CD4-positive, alpha-beta memory T cell (primary cell): ENCODE results near the gene PDE8B. TPM values are rescaled to one million over a fixed set of nuclear protein-coding genes. Genes with fewer than 3 reads are reported as not detected.

Source experiments
- CTCF ChIA-PET: fragments of 350-600 bp; sonication (Branson Sonifier 250); formaldehyde crosslinking; loops from one replicate; lab custom pipeline; 2021; ENCODE audit warnings: inconsistent platforms; ENCODE audit not compliant: partially characterized antibody; lab: Charles Lee
- POLR2A ChIA-PET: fragments of 350-600 bp; sonication (Branson Sonifier 250); formaldehyde crosslinking; loops from one replicate; lab custom pipeline; 2021; ENCODE audit not compliant: partially characterized antibody; lab: Charles Lee
- DNase-seq, 5 donors: peaks; one replicate each; pipeline versions ENCODE4 v3.0.0 to v3.0.0-alpha.2; 2020 to 2022; ENCODE audit warnings: mixed read lengths in 1 of 5
- H3K27ac ChIP-seq: one replicate; pipeline ENCODE4 v1.7.0; 2013; ENCODE audit warnings: low read depth, low read length
- H3K27me3 ChIP-seq: 2 replicates; pipeline ENCODE4 v1.7.0; 2013; ENCODE audit warnings: mild to moderate bottlenecking, low read length, moderate library complexity; ENCODE audit not compliant: insufficient read depth
- H3K36me3 ChIP-seq: 2 replicates; pipeline ENCODE4 v1.7.0; 2013; ENCODE audit warnings: mild to moderate bottlenecking, low read length, moderate library complexity; ENCODE audit not compliant: insufficient read depth
- H3K4me1 ChIP-seq: 2 replicates; pipeline ENCODE4 v1.7.0; 2013; ENCODE audit warnings: mild to moderate bottlenecking, low read length, moderate library complexity; ENCODE audit not compliant: insufficient read depth
- H3K4me3 ChIP-seq, 2 donors: one replicate each; pipeline ENCODE4 v1.7.0; 2013; ENCODE audit warnings: low read length in 2 of 2, mild to moderate bottlenecking in 1 of 2
- H3K9me3 ChIP-seq, 2 donors: one replicate each; pipeline ENCODE4 v1.7.0; 2013; ENCODE audit warnings: low read length in 2 of 2, control low read depth in 1 of 2; ENCODE audit not compliant: control insufficient read depth in 1 of 2
- H3K27ac Mint-ChIP-seq, 7 donors: one replicate each; pipeline ENCODE4 v1.8.0; 2020 to 2021; ENCODE audit warnings: mixed read lengths in 7 of 7, mild to moderate bottlenecking in 6 of 7, inconsistent platforms in 3 of 7, moderate library complexity in 3 of 7
- H3K27me3 Mint-ChIP-seq, 2 donors: one replicate each; pipeline ENCODE4 v1.8.0; 2020 to 2021; ENCODE audit warnings: mixed read lengths in 2 of 2
- H3K36me3 Mint-ChIP-seq, 2 donors: one replicate each; pipeline ENCODE4 v1.8.0; 2020 to 2021; ENCODE audit warnings: mixed read lengths in 2 of 2, inconsistent platforms in 1 of 2, mild to moderate bottlenecking in 1 of 2
- H3K4me1 Mint-ChIP-seq, 4 donors: one replicate each; pipeline ENCODE4 v1.8.0; 2020 to 2021; ENCODE audit warnings: mixed read lengths in 4 of 4, mild to moderate bottlenecking in 1 of 4
- H3K4me3 Mint-ChIP-seq, 8 donors: one replicate each; pipeline ENCODE4 v1.8.0; 2020 to 2021; ENCODE audit warnings: mixed read lengths in 8 of 8, mild to moderate bottlenecking in 7 of 8, moderate library complexity in 6 of 8, inconsistent platforms in 3 of 8
- H3K9me3 Mint-ChIP-seq, 8 donors: one replicate each; pipeline ENCODE4 v1.8.0; 2020 to 2021; ENCODE audit warnings: mixed read lengths in 8 of 8, mild to moderate bottlenecking in 5 of 8, inconsistent platforms in 3 of 8, moderate library complexity in 1 of 8
- intact Hi-C: fragments of 100-400 bp; cut with micrococcal nuclease; formaldehyde crosslinking; loops from one replicate; pipeline ENCODE4 v1.15.1; 2023
- polyA plus RNA-seq, 2 donors: library from polyadenylated mRNA; unstranded; fragments of 300-500 nt; fragmentation: Illumina TruSeq; gene quantifications; one replicate each; pipeline ENCODE4 v1.2.3, GENCODE V29; 2021
- total RNA-seq, 2 experiments: library from RNA; stranded (reverse); gene quantifications; one replicate each; pipeline ENCODE4 v1.2.3, GENCODE V29; 2021

Gene PDE8B
- total and polyA plus RNA-seq, 4 experiments from 2014 or later: 0.26 TPM; not detected in 3

DNA sequence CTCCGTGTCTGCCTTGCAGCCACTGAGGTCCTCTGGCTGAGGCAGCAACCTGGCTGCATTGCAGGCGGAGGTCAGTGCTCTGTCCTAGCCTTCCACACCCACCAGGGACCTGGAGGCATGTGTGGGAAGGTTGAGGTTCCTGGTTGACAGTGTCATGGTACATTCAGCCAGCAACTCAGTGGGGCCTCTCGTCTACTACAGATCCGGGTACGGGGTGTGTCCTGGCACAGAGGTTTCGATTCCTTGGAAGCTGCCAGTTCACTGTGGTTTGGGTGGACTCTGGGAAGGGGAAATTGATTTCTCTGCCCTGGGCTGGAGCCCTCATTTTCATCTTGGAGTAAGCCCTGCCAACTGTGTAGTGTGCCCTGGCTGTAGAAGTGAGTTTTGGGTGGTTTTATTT, 45.1 kb downstream of the PDE8B start:
- intact Hi-C loops: no loop called here
- CTCF ChIA-PET: no interaction called here
- Mint-ChIP-seq H3K4me1 (no peaks in the 10 kb centered on the region), H3K36me3 (no peaks in the 10 kb centered on the region), H3K4me3 (no peak overlapping the region), H3K9me3 (peaks cover 0 to 6% (median 2%) of the 10 kb centered on the region in 8 donors), H3K27me3 (peaks cover 8 to 11% of the 10 kb centered on the region in 2 donors), H3K27ac (no peak overlapping the region)
- Histone ChIP-seq H3K27me3 (no peaks in the 10 kb centered on the region), H3K36me3 (no peaks in the 10 kb centered on the region), H3K27ac (no peak overlapping the region), H3K4me1 (no peaks in the 10 kb centered on the region), H3K4me3 (no peak overlapping the region), H3K9me3 (no peaks in the 10 kb centered on the region)
- no peak for DNase-seq
- POLR2A ChIA-PET: no interaction called here

DNA sequence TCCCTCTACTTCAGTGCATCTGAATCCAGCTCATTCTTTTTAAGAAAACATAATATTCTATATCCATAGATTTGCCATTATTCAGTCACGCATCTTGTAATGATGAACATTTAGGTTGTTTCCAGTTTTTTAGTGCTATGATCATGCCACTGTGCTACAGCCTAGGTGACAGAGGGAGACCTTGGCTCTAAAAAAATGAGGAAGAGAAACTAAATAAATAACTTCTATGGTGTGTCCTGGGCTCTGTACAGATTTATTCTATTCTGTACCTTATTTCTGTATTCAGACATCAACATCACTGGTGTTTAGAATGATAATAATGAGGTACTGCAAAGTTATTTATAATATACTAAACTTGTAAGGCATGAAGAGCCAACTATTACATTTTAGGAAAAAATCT, 45.9 kb downstream of the PDE8B start:
- POLR2A ChIA-PET: no interaction called here
- no peak overlapping the region for H3K27ac ChIP-seq
- DNase-seq: no peak
- H3K4me3 ChIP-seq: no peak overlapping the region
- Mint-ChIP-seq H3K27me3 (peaks cover 8 to 11% of the 10 kb centered on the region in 2 donors), H3K9me3 (peaks cover 0 to 6% (median 2%) of the 10 kb centered on the region in 8 donors), H3K36me3 (no peaks in the 10 kb centered on the region), H3K4me1 (no peaks in the 10 kb centered on the region), H3K27ac (no peak overlapping the region), H3K4me3 (no peak overlapping the region)
- H3K36me3 ChIP-seq: no peaks in the 10 kb centered on the region
- no peaks in the 10 kb centered on the region for H3K27me3 ChIP-seq
- H3K4me1 ChIP-seq: no peaks in the 10 kb centered on the region
- no peaks in the 10 kb centered on the region for H3K9me3 ChIP-seq
- CTCF ChIA-PET: no interaction called here
- intact Hi-C loops: no loop called here

DNA sequence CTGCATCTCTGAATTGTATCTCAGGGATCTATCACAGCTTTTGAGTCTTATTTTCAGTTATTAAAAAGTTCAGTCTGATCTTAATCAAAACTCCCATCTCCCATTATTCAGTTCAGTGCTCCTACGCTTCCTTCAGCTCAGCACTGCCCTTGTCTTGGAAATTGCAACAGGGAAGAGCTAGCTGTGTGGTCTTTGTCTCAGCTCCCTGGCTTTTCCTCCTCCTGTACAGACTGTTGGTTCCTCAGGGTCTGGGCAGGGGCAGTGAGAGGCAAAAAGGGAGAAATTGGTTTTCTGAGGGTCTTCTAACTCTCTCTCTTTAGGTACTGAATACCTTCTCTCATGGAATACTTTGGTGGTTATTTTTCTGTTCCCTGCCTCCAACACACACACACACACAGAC, 48.2 kb downstream of the PDE8B start:
- CTCF ChIA-PET: no interaction called here
- H3K27ac Mint-ChIP-seq: no peak overlapping the region

DNA sequence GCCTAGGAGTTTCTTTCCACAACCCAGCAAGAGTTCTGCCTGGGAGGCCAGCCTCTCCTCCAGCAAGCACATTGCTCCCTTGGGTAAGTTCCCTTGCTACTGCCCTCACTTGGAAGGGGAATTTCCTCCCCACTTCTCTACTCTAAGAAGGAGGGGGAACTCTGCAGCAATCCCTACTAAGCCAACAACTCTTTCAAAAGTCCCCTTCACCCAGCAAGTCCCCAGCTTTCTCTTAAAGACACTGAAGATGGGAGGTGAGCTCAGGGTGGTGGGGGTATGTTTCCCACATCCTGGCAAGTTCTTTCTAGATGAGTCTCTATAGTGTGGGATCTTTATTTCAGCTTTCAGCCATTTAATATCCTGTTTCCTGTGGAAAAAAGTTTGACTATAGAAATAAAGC, 49.0 kb downstream of the PDE8B start:
- no peak overlapping the region for H3K27ac ChIP-seq
- ChIA-PET POLR2A (no interaction called here), CTCF (no interaction called here)
- Mint-ChIP-seq H3K4me3 (no peak overlapping the region), H3K36me3 (no peaks in the 10 kb centered on the region), H3K4me1 (no peaks in the 10 kb centered on the region), H3K27me3 (peaks cover 6 to 9% of the 10 kb centered on the region in 2 donors), H3K9me3 (peaks cover 0 to 4% (median 1%) of the 10 kb centered on the region in 8 donors), H3K27ac (peak overlapping the region in 1 of 7 donors; percentile 8)
- H3K4me1 ChIP-seq: no peaks in the 10 kb centered on the region
- DNase-seq: no peak
- no peaks in the 10 kb centered on the region for H3K9me3 ChIP-seq
- H3K4me3 ChIP-seq: no peak overlapping the region
- no peaks in the 10 kb centered on the region for H3K27me3 ChIP-seq
- H3K36me3 ChIP-seq: no peaks in the 10 kb centered on the region
- intact Hi-C loops: no loop called here

More for the DNA sequence above, 48.2 kb downstream of the PDE8B start:
- Histone ChIP-seq H3K4me1 (no peaks in the 10 kb centered on the region), H3K27ac (no peak overlapping the region), H3K36me3 (no peaks in the 10 kb centered on the region), H3K9me3 (no peaks in the 10 kb centered on the region), H3K4me3 (no peak overlapping the region), H3K27me3 (no peaks in the 10 kb centered on the region)
- H3K36me3 Mint-ChIP-seq: no peaks in the 10 kb centered on the region
- H3K4me1 Mint-ChIP-seq: no peaks in the 10 kb centered on the region
- DNase-seq: no peak
- no peak overlapping the region for H3K4me3 Mint-ChIP-seq
- H3K9me3 Mint-ChIP-seq: peaks cover 0 to 4% (median 1%) of the 10 kb centered on the region in 8 donors
- intact Hi-C loops: no loop called here
- H3K27me3 Mint-ChIP-seq: peaks cover 8 to 9% of the 10 kb centered on the region in 2 donors
- POLR2A ChIA-PET: no interaction called here

DNA sequence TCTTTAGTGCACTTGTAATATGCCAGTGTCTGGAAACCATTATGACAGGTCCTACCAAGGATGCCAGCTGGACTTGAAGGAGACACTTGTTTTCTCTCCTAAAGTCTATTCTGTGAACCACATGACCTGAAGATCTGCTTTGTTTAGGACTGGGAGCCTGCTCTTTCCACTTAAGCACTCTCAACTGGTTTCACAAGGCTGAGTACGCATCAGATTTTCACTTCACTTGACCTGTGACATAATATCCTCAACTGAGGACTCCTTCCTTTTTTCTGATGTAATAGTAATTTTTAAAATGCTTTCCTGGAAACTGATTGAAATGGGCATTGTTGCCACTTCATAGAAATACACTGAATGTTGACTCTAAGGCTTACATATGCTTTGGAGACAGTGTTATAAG, 52.2 kb downstream of the PDE8B start:
- Histone ChIP-seq H3K27ac (no peak overlapping the region), H3K9me3 (no peaks in the 10 kb centered on the region), H3K36me3 (no peaks in the 10 kb centered on the region), H3K4me1 (no peaks in the 10 kb centered on the region), H3K4me3 (no peak overlapping the region), H3K27me3 (no peaks in the 10 kb centered on the region)
- ChIA-PET CTCF (no interaction called here), POLR2A (no interaction called here)
- Mint-ChIP-seq H3K9me3 (no peaks in the 10 kb centered on the region), H3K4me1 (no peaks in the 10 kb centered on the region), H3K27ac (no peak overlapping the region), H3K36me3 (no peaks in the 10 kb centered on the region), H3K27me3 (peaks cover 0 to 6% of the 10 kb centered on the region in 2 donors), H3K4me3 (no peak overlapping the region)
- intact Hi-C loops: no loop called here
- no peak for DNase-seq

DNA sequence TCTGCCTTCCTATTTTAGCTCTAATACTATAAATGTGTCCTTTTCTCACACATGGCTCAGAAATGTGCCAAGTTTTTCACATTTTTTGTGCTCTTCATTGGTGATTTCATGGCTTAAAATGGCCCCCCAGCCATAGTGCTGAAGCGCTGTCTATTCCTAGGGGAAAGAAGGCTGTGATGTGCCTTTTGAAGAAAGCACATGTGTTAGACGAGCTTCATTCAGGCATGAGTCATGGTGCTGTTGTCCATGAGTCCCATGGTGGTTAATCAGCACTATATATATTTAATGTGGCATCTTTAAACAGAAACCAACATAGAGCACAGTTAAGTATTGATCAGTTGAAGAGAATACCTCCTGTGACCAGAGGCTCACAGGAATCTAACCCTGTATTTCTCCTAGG, 55.8 kb downstream of the PDE8B start:
- intact Hi-C loops: no loop called here
- peaks cover 4 to 11% of the 10 kb centered on the region in 2 donors for H3K27me3 Mint-ChIP-seq

DNA sequence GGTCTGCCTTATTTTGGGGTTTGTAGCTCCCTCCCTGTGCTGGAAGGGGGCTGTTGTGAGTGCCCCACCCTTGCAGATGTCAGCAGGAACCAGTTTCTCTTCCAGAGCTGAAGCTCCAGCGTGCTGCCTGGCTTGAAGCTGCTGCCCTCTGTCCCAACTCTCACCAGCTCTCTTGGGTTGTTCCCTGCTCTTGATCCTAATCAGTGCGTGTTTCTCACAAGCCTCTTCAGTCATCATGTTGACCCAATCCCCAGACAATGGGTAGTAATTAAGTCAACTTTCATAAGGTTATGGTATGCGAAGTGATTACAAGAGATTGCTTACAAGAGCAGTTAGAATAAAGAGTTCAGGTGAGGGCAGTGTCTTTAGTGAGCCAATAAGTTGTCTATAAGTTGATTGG, 57.0 kb downstream of the PDE8B start:
- Histone ChIP-seq H3K27ac (no peak overlapping the region), H3K4me1 (no peaks in the 10 kb centered on the region), H3K4me3 (no peak overlapping the region), H3K27me3 (no peaks in the 10 kb centered on the region), H3K9me3 (no peaks in the 10 kb centered on the region), H3K36me3 (no peaks in the 10 kb centered on the region)
- intact Hi-C loops: no loop called here
- no peak for DNase-seq
- Mint-ChIP-seq H3K27me3 (peaks cover 4 to 11% of the 10 kb centered on the region in 2 donors), H3K27ac (no peak overlapping the region), H3K9me3 (peaks cover 0 to 3% (median 0%) of the 10 kb centered on the region in 8 donors), H3K4me1 (no peaks in the 10 kb centered on the region), H3K4me3 (no peak overlapping the region), H3K36me3 (no peaks in the 10 kb centered on the region)
- CTCF ChIA-PET: no interaction called here
- POLR2A ChIA-PET: no interaction called here

More for the DNA sequence above, 55.8 kb downstream of the PDE8B start:
- Mint-ChIP-seq H3K4me3 (no peak overlapping the region), H3K36me3 (no peaks in the 10 kb centered on the region), H3K9me3 (peaks cover 0 to 3% (median 0%) of the 10 kb centered on the region in 8 donors), H3K27ac (no peak overlapping the region), H3K4me1 (no peaks in the 10 kb centered on the region)
- Histone ChIP-seq H3K4me3 (no peak overlapping the region), H3K9me3 (no peaks in the 10 kb centered on the region), H3K36me3 (no peaks in the 10 kb centered on the region), H3K4me1 (no peaks in the 10 kb centered on the region), H3K27ac (no peak overlapping the region), H3K27me3 (no peaks in the 10 kb centered on the region)
- no peak for DNase-seq
- ChIA-PET CTCF (no interaction called here), POLR2A (no interaction called here)

DNA sequence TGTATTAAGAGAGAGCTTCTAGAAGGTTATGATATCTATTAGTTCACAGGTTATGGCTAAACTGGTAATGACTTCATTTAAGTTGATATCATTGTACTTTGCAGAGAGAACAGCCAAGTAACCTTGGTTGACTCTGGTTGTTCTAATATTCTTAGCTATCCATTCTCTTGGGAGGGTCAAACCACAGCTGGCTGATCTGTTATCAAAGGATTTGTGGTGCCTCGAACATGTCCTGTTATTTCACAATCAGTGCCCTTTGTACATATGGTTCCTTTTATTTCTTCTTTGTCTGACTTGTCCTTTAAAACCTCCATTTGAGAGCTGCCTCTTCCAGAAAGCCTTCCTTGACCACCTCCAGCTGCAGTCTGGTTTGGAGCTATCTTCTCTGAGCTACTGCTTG, 61.7 kb downstream of the PDE8B start:
- DNase-seq: no peak
- ChIA-PET POLR2A (no interaction called here), CTCF (interaction anchor here (1.8 kb wide), 1 partner anchor 11 kb away, joined by 3 read pairs; no protein-coding TSS in a partner anchor)
- Mint-ChIP-seq H3K9me3 (peaks cover 0 to 3% (median 0%) of the 10 kb centered on the region in 8 donors), H3K27ac (no peak overlapping the region), H3K36me3 (no peaks in the 10 kb centered on the region), H3K4me3 (no peak overlapping the region), H3K27me3 (peaks cover 7 to 11% of the 10 kb centered on the region in 2 donors), H3K4me1 (peaks cover 0 to 2% (median under 1%) of the 10 kb centered on the region in 4 donors)
- H3K27ac ChIP-seq: no peak overlapping the region
- intact Hi-C loops: no loop called here
- H3K27me3 ChIP-seq: no peaks in the 10 kb centered on the region
- H3K4me3 ChIP-seq: no peak overlapping the region
- H3K9me3 ChIP-seq: no peaks in the 10 kb centered on the region
- no peaks in the 10 kb centered on the region for H3K4me1 ChIP-seq
- no peaks in the 10 kb centered on the region for H3K36me3 ChIP-seq
